HCT116 (cell line): ENCODE data around the gene PLBD2. TPM values are rescaled to one million over a fixed set of nuclear protein-coding genes. Genes with fewer than 3 reads are reported as not detected.

Experiments used
- ATAC-seq: fragments of 200-7000 bp; cut with Tn5 transposase; 2 replicates; pipeline ENCODE4 v1.9.1; 2020; ENCODE audit warnings: mild to moderate bottlenecking, moderate library complexity
- BruUV-seq: library from RNA; stranded (reverse); fragments of 400-500 nt; replicated peaks from 2 replicates; lab custom pipeline; 2021; lab: Mats Ljungman, UMichigan
- CTCF ChIA-PET: fragments of 300-600 bp; sonication (Branson Sonifier 250); formaldehyde crosslinking; loops from one replicate; lab custom pipeline; 2021; ENCODE audit warnings: antibody characterized with exemption; lab: Charles Lee
- POLR2A ChIA-PET: fragments of 300-600, 350-600 bp; sonication (Branson Sonifier 250); formaldehyde crosslinking; loops from one replicate; lab custom pipeline; 2021; ENCODE audit warnings: antibody characterized with exemption; lab: Charles Lee
- RAD21 ChIA-PET, 2 experiments: fragments of 300-600 bp; sonication (Branson Sonifier 250); formaldehyde crosslinking; loops; one replicate each; lab custom pipeline; 2023; ENCODE audit warnings: low total read pairs in 2 of 2; ENCODE audit not compliant: uncharacterized antibody in 2 of 2, unreplicated experiment in 2 of 2, low non-redundant PET in 1 of 2; lab: Charles Lee
- DNase-seq: peaks from one replicate; pipeline ENCODE4 v3.0.0-alpha.2; 2010; ENCODE audit warnings: low read depth, low spot score
- H2AFZ ChIP-seq: fragments of 200-600 bp; shearing (Covaris generic), sonication (generic); 2 replicates; pipeline ENCODE4 v1.6.1; 2017; ENCODE audit warnings: low read depth, mixed run types, mixed read lengths, antibody characterized with exemption, low read length; ENCODE audit not compliant: poor library complexity, severe bottlenecking
- H3K27ac ChIP-seq: 2 replicates; pipeline ENCODE4 v1.5.1; 2012; ENCODE audit warnings: low read depth, low read length
- H3K27me3 ChIP-seq: fragments of 200-600 bp; sonication (generic); 2 replicates; pipeline ENCODE4 v1.6.1; 2016; ENCODE audit warnings: mixed run types, low read length, mixed read lengths; ENCODE audit not compliant: insufficient read depth
- H3K36me3 ChIP-seq, 2 experiments: fragments of 200-500 bp in 1 of 2; fragments of 200-600 bp in 1 of 2; sonication (Bioruptor generic) in 1 of 2; sonication (generic) in 1 of 2; 2 replicates each; pipeline versions ENCODE4 v1.5.1 to v1.6.1; 2014 to 2016; ENCODE audit warnings: low read length in 2 of 2, inconsistent platforms in 1 of 2, mixed read lengths in 1 of 2, mixed run types in 1 of 2; ENCODE audit not compliant: insufficient read depth in 2 of 2, control insufficient read depth in 1 of 2
- H3K4me1 ChIP-seq, 2 experiments: fragments of 200-600 bp in 1 of 2; sonication (generic) in 1 of 2; 2 replicates each; pipeline versions ENCODE4 v1.5.1 to v1.6.1; 2012 to 2017; ENCODE audit warnings: low read length in 2 of 2, inconsistent platforms in 1 of 2, mild to moderate bottlenecking in 1 of 2, mixed read lengths in 1 of 2, mixed run types in 1 of 2, moderate library complexity in 1 of 2; ENCODE audit not compliant: insufficient read depth in 2 of 2, control insufficient read depth in 1 of 2
- H3K4me2 ChIP-seq: fragments of 200-600 bp; sonication (generic); 2 replicates; pipeline ENCODE4 v1.6.1; 2017; ENCODE audit warnings: mixed run types, low read length, mixed read lengths
- H3K4me3 ChIP-seq, 2 experiments: fragments of 200-600 bp in 1 of 2; sonication (generic) in 1 of 2; replicated peaks in 1 of 2; 2 replicates each; pipeline ENCODE4 v1.5.1; 2011 to 2016; ENCODE audit warnings: low read length in 2 of 2, control low read depth in 1 of 2, low read depth in 1 of 2, mild to moderate bottlenecking in 1 of 2, mixed read lengths in 1 of 2, mixed run types in 1 of 2
- H3K79me2 ChIP-seq: fragments of 200-600 bp; sonication (generic); 2 replicates; pipeline ENCODE4 v1.6.1; 2017; ENCODE audit warnings: mild to moderate bottlenecking, mixed run types, low read length, moderate library complexity, mixed read lengths; ENCODE audit not compliant: insufficient read depth
- H3K9ac ChIP-seq: fragments of 200-600 bp; sonication (generic); 2 replicates; pipeline ENCODE4 v1.6.1; 2016; ENCODE audit warnings: low read length, mixed read lengths
- H3K9me2 ChIP-seq: fragments of 200-600 bp; sonication (generic), shearing (Covaris generic); 2 replicates; pipeline ENCODE4 v1.6.1; 2017; ENCODE audit warnings: mixed run types, mild to moderate bottlenecking, moderate library complexity; ENCODE audit not compliant: insufficient read depth
- H3K9me3 ChIP-seq, 2 experiments: fragments of 200-500 bp in 1 of 2; fragments of 200-600 bp in 1 of 2; sonication (Bioruptor generic) in 1 of 2; sonication (generic) in 1 of 2; 2 replicates each; pipeline ENCODE4 v1.6.1; 2014 to 2017; ENCODE audit warnings: low read length in 2 of 2, mixed read lengths in 2 of 2, inconsistent platforms in 1 of 2, low read depth in 1 of 2, mild to moderate bottlenecking in 1 of 2, mixed run types in 1 of 2, moderate library complexity in 1 of 2; ENCODE audit not compliant: control insufficient read depth in 1 of 2, insufficient read depth in 1 of 2
- H4K20me1 ChIP-seq: fragments of 200-600 bp; sonication (generic), shearing (Covaris generic); 2 replicates; pipeline ENCODE4 v1.6.1; 2017; ENCODE audit warnings: mixed run types, mild to moderate bottlenecking, moderate library complexity; ENCODE audit not compliant: insufficient read depth
- EGR1 ChIP-seq: IDR thresholded peaks from 2 replicates; pipeline ENCODE4 v1.6.1; 2012; ENCODE audit warnings: low read depth
- ELF1 ChIP-seq: IDR thresholded peaks from 2 replicates; pipeline ENCODE4 v1.6.1; 2012; ENCODE audit warnings: low read depth, borderline replicate concordance
- FOSL1 ChIP-seq: IDR thresholded peaks from 2 replicates; pipeline ENCODE4 v1.6.1; 2012; ENCODE audit warnings: low read depth
- POLR2AphosphoS5 ChIP-seq: IDR thresholded peaks from 2 replicates; pipeline ENCODE4 v1.6.1; 2011; ENCODE audit warnings: mild to moderate bottlenecking, low read depth, low read length, moderate library complexity
- RAD21 ChIP-seq: IDR thresholded peaks from 2 replicates; pipeline ENCODE4 v1.6.1; 2012; ENCODE audit warnings: low read depth, mild to moderate bottlenecking
- SIN3A ChIP-seq: IDR thresholded peaks from 2 replicates; pipeline ENCODE4 v1.6.1; 2012; ENCODE audit warnings: low read depth
- SP1 ChIP-seq: IDR thresholded peaks from 2 replicates; pipeline ENCODE4 v1.6.1; 2012; ENCODE audit warnings: low read depth
- intact Hi-C: fragments of 100-400 bp; cut with micrococcal nuclease; formaldehyde crosslinking; loops from 2 replicates; pipeline ENCODE4 v1.10.0; 2022
- total RNA-seq: library from RNA; stranded (reverse); gene quantifications from one replicate; pipeline ENCODE4 v1.2.1, GENCODE V29; 2021; ENCODE audit not compliant: unreplicated experiment
- TF ChIP-seq, protein P1 (sequence below): IDR thresholded peaks from 2 replicates; pipeline ENCODE4 v1.6.1; 2012
- TF ChIP-seq, protein P2 (sequence below): IDR thresholded peaks from 2 replicates; pipeline ENCODE4 v1.6.1; 2011; ENCODE audit warnings: mild to moderate bottlenecking, low read length, moderate library complexity; ENCODE audit not compliant: insufficient replicate concordance; ENCODE audit errors: extremely low read depth

Gene PLBD2
- total RNA-seq, 1 experiment from 2014 or later = 45.0 TPM

DNA sequence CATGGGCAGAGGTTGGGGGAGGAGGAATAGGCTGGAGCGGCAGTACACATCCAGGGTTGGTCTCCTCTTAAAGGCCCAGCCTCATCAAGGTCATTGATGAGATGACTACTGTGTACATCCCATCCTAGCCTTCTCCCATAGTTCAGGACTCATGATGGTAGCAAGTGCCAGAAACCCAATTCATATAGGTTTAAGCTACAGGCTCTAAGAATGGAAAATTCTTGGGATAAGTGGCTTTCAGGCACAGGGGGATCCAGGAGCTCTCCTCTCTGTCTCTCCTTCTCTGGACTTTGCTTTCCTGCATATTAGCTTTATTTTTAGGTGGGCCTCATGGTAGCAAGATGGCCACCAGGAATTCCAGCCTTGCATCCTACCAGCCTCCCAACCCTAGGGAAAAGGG lies 70.1 kb downstream of the PLBD2 start:
- H3K4me1 ChIP-seq = peaks cover 0 to 3% of the 10 kb centered on the region in 2 experiments; a peak in 2 of 4 replicates
- no peaks in the 10 kb centered on the region for H3K27me3 ChIP-seq
- H3K9me3 ChIP-seq = no peaks in the 10 kb centered on the region
- no TSS peak for BruUV-seq
- H2AFZ ChIP-seq = no peak overlapping the region
- DNase-seq (no peak), ATAC-seq (no peak)
- TF ChIP-seq ELF1 = no peak
- no peak for TF ChIP-seq SIN3A
- H4K20me1 ChIP-seq = no peaks in the 10 kb centered on the region
- no peak overlapping the region for H3K9ac ChIP-seq
- no peaks in the 10 kb centered on the region for H3K9me2 ChIP-seq
- POLR2A ChIA-PET = no interaction called here
- CTCF ChIA-PET = interaction anchor here (1.2 kb wide), 1 partner anchor 15 kb away, joined by 3 read pairs; no protein-coding TSS in a partner anchor
- H3K4me2 ChIP-seq = no peak overlapping the region
- no peak overlapping the region for H3K27ac ChIP-seq
- no peaks in the 10 kb centered on the region for H3K36me3 ChIP-seq
- intact Hi-C loops = no loop called here
- H3K79me2 ChIP-seq = no peaks in the 10 kb centered on the region
- H3K4me3 ChIP-seq = no peak overlapping the region
- RAD21 ChIA-PET = no interaction called here

DNA sequence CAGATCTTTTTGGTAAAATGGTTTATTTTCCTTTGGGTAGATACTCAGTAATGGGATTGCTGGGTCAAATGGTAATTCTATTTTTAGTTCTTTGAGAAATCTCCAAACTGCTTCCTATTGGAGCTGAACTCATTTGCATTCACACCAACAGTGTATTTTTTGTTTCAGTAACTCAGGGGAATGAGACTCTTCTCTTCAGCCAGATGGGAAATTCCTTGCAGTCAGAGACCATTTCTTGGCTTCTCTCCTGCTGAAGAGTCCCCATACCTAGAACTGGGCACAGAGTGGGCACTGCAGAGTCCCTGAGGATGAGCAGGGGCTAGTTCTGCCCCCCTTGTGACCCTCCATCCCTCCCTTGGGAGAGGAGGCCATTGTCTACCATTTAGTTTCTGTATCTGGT lies 74.6 kb downstream of the PLBD2 start:
- no peaks in the 10 kb centered on the region for H3K4me1 ChIP-seq
- no peak overlapping the region for H2AFZ ChIP-seq
- no peak for TF ChIP-seq POLR2AphosphoS5
- TF ChIP-seq, protein P1, sequence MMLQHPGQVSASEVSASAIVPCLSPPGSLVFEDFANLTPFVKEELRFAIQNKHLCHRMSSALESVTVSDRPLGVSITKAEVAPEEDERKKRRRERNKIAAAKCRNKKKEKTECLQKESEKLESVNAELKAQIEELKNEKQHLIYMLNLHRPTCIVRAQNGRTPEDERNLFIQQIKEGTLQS = no peak
- TF ChIP-seq RAD21 = no peak
- TF ChIP-seq EGR1 = no peak
- TF ChIP-seq SIN3A = no peak
- no peak for TF ChIP-seq SP1
- TF ChIP-seq FOSL1 = no peak
- TF ChIP-seq, protein P2, sequence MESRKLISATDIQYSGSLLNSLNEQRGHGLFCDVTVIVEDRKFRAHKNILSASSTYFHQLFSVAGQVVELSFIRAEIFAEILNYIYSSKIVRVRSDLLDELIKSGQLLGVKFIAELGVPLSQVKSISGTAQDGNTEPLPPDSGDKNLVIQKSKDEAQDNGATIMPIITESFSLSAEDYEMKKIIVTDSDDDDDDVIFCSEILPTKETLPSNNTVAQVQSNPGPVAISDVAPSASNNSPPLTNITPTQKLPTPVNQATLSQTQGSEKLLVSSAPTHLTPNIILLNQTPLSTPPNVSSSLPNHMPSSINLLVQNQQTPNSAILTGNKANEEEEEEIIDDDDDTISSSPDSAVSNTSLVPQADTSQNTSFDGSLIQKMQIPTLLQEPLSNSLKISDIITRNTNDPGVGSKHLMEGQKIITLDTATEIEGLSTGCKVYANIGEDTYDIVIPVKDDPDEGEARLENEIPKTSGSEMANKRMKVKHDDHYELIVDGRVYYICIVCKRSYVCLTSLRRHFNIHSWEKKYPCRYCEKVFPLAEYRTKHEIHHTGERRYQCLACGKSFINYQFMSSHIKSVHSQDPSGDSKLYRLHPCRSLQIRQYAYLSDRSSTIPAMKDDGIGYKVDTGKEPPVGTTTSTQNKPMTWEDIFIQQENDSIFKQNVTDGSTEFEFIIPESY = no peak
- no peak overlapping the region for H3K27ac ChIP-seq
- H3K4me3 ChIP-seq = no peak overlapping the region
- ChIA-PET CTCF (no interaction called here), RAD21 (no interaction called here), POLR2A (no interaction called here)
- H3K36me3 ChIP-seq = no peaks in the 10 kb centered on the region
- intact Hi-C loops = no loop called here
- ATAC-seq = no peak
- H3K9me3 ChIP-seq = no peaks in the 10 kb centered on the region
- no peaks in the 10 kb centered on the region for H3K27me3 ChIP-seq
- H4K20me1 ChIP-seq = no peaks in the 10 kb centered on the region
- DNase-seq = no peak
- no TSS peak for BruUV-seq
- H3K9me2 ChIP-seq = no peaks in the 10 kb centered on the region
- no peaks in the 10 kb centered on the region for H3K79me2 ChIP-seq
- H3K4me2 ChIP-seq = no peak overlapping the region
- H3K9ac ChIP-seq = no peak overlapping the region
